Effector memory CD8-positive, alpha-beta T cell (primary cell): ENCODE results near the gene GPSM3.
A peak's percentile ranks its signal among the peaks of the same experiment; 100 is the strongest.
"Not testable (repeated sequence)": the region's sequence is repeated elsewhere in the genome, so short reads cannot be mapped to it uniquely, and the experiment has no call there.

ENCODE experiments used
- ATAC-seq: fragments of 150-1000 bp; cut with Tn5 transposase; replicated peaks from 2 replicates; pipeline ENCODE4 v1.10.0; 2021; ENCODE audit warnings: mild to moderate bottlenecking, moderate library complexity
- DNase-seq, 3 experiments: peaks; one replicate each; pipeline ENCODE4 v3.0.0; 2021
- H3K27ac Mint-ChIP-seq, 2 donors: one replicate each; pipeline ENCODE4 v1.8.0; 2022; ENCODE audit warnings: mild to moderate bottlenecking in 2 of 2, mixed read lengths in 2 of 2, moderate library complexity in 2 of 2
- H3K27me3 Mint-ChIP-seq, 2 donors: one replicate each; pipeline ENCODE4 v1.8.0; 2022; ENCODE audit warnings: mixed read lengths in 2 of 2
- H3K36me3 Mint-ChIP-seq: one replicate; pipeline ENCODE4 v1.8.0; 2022; ENCODE audit warnings: mild to moderate bottlenecking, moderate library complexity, mixed read lengths; ENCODE audit not compliant: insufficient read depth
- H3K4me1 Mint-ChIP-seq, 2 donors: one replicate each; pipeline ENCODE4 v1.8.0; 2022; ENCODE audit warnings: low read depth in 2 of 2, mixed read lengths in 2 of 2
- H3K4me3 Mint-ChIP-seq, 2 donors: one replicate each; pipeline ENCODE4 v1.8.0; 2022; ENCODE audit warnings: mild to moderate bottlenecking in 2 of 2, mixed read lengths in 2 of 2, moderate library complexity in 2 of 2
- H3K9me3 Mint-ChIP-seq, 2 donors: one replicate each; pipeline ENCODE4 v1.8.0; 2022; ENCODE audit warnings: mixed read lengths in 2 of 2

Gene GPSM3

GRCh38 chr6:32152769-32153563 is 39.5 kb downstream of the GPSM3 start:
- Mint-ChIP-seq H3K4me3 (peak overlapping the region; percentile 89 to 91), H3K9me3 (no peaks in the 10 kb centered on the region), H3K27me3 (peaks cover 30 to 43% of the 10 kb centered on the region in 2 donors), H3K36me3 (peaks cover 19% of the 10 kb centered on the region), H3K4me1 (peaks cover 41 to 51% of the 10 kb centered on the region in 2 donors), H3K27ac (peak overlapping the region; percentile 2 to 92)
- DNase-seq (no peak), ATAC-seq (no peak)

- peak within 1 kb of the TSS; percentile 23 to 89 for H3K4me3 Mint-ChIP-seq
- ATAC-seq (no peak), DNase-seq (no peak)
- peaks cover 31 to 52% of the 10 kb centered on the region in 2 donors for H3K27me3 Mint-ChIP-seq
- H3K27ac Mint-ChIP-seq = peak within 1 kb of the TSS; percentile 2 to 92
- peaks cover 46 to 55% of the 10 kb centered on the region in 2 donors for H3K4me1 Mint-ChIP-seq
- no peaks in the 10 kb centered on the region for H3K9me3 Mint-ChIP-seq
- H3K36me3 Mint-ChIP-seq = peaks cover 19% of the 10 kb centered on the region
Measured at GRCh38 chr6:32151863-32152768, 40.3 kb downstream of the GPSM3 start, which contains the start of gene PRRT1. Gene PRRT1, minus strand, starts transcription at chr6:32151939. Its CDS starts 112 bp downstream, at chr6:32151827.

DNA sequence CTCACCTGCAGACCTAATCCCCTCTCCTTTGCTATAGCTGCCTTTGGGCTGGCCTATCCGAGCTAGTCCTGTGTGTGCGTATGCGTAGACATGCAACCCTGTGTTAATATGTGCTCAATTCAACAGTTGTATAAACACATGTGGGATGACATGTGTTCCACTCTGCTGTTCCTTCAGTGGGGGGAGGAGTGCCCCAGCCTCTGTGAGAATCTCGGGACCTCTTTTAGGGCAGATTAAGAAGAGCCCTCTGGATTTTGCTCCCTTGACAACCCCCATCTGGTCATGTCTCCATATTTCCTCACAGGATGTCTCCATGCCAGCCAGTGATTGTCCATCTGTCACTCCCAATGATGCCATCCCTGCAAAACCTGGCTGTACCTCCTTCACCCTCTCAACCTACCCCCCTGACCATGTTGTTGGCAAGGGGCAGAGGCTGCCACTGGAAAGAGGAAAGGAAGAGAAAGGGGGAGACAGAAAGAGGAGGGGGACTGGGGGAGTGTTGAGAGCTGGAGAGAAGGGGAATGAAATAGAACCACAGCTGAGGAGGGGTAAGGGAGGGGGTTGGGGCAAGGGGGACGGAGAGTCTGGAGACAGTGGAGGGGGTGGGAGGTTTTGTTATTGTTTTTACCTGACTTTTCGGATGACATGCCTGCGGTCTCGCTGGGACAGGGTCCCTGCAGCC is 41.1 kb downstream of the GPSM3 start:
- Mint-ChIP-seq H3K9me3 (no peaks in the 10 kb centered on the region), H3K4me3 (peak overlapping the region in 1 of 2 donors; percentile 41), H3K27me3 (peaks cover 37 to 60% of the 10 kb centered on the region in 2 donors), H3K36me3 (peaks cover 19% of the 10 kb centered on the region), H3K4me1 (peaks cover 46 to 55% of the 10 kb centered on the region in 2 donors), H3K27ac (no peak overlapping the region)
- DNase-seq (no peak), ATAC-seq (no peak)

DNA sequence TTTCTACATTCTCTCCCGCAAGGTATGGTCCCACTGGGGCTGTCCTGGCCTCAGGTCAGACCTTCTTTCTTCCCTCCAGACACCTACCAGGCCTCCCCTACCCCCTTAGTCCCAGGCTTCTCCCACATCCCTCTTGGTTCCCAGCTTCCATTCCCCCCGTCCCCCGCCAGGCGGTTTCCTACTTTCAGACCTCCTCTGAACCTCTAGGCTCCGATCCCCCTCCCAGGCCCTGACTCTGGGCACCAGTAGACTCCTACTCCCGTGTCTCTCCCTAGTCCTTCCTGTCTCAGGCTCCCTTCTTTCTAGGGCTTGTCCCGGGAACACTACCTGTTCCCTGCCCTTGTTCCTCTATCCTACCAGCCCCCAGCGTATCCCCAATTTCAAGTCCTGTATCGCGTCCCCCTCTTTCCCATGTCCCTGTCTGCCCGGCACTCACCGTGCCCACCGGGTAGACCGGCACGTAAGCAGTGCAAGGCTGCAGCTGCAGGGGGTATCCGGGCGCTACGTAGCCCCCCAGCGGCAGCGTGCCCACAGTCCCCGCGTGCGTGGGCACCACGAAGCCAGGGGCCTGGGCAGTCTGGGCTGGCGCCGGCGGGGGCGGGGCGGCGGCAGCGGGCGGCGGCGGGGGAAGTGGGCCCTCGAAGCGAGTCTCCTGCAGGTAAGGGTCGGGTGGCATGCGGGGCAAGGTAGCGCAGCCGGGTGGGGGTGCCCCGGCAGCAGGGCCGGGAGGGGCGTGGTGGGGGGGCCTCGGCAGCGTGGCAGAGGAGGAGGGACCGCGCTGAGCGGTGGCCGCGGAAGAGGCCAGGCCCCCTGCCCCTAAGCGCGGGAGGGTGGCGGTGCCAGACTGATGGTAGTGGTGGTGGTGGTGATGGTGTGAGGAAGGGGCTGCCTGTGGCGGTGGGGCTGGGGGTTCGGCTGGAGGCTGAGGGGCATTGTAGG is 42.2 kb downstream of the GPSM3 start:
- DNase-seq = no peak
- H3K27me3 Mint-ChIP-seq = peaks cover 42 to 62% of the 10 kb centered on the region in 2 donors
- no peaks in the 10 kb centered on the region for H3K9me3 Mint-ChIP-seq
- peak overlapping the region; percentile 3 to 23 for H3K4me3 Mint-ChIP-seq
- no peak overlapping the region for H3K27ac Mint-ChIP-seq
- peaks cover 42 to 51% of the 10 kb centered on the region in 2 donors for H3K4me1 Mint-ChIP-seq
- H3K36me3 Mint-ChIP-seq = peaks cover 19% of the 10 kb centered on the region
- ATAC-seq = no peak

DNA sequence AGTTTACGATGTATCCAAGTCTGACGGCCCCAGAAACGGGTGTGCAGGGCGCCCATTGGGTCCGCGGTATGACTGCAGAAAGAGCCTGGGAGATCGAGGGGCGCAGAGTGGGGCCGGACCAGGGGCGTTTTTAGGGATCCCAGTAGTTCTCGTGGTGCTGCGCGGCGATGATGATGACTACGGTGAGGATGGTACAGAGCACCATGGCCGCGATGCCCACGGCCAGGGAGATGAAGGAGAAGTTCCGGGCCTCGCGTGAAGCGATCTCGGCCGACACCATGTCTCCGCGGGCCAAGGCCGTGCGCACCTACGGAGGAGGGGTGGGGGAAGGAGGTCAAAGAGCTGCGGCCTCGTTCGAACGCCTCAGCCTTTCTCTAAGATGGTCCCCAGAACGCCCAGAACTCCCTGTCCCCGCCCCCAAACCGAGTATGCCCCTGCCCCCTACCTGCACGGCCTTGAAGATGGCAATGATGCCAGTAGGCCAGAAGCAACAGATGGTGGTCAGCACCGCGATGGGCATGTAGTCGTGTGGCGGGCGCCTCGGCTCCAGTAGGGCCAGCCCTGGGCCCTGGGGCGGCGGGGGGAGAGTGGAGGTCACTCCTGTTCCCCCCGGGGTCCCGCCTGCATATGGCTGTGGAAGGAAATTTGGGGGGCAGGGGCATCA is 43.2 kb downstream of the GPSM3 start:
- Mint-ChIP-seq H3K27me3 (peaks cover 42 to 62% of the 10 kb centered on the region in 2 donors), H3K4me1 (peaks cover 33 to 42% of the 10 kb centered on the region in 2 donors)

GRCh38 chr6:32148289-32149091 is 44.0 kb downstream of the GPSM3 start:
- H3K27me3 Mint-ChIP-seq = peaks cover 42 to 62% of the 10 kb centered on the region in 2 donors
- DNase-seq (peak; percentile 55 to 60 (median 58)), ATAC-seq (peak; percentile 72)
- peak overlapping the region; percentile 81 to 82 for H3K4me3 Mint-ChIP-seq
- no peaks in the 10 kb centered on the region for H3K9me3 Mint-ChIP-seq
- no peak overlapping the region for H3K27ac Mint-ChIP-seq
- peaks cover 14% of the 10 kb centered on the region for H3K36me3 Mint-ChIP-seq
- H3K4me1 Mint-ChIP-seq = peaks cover 27 to 36% of the 10 kb centered on the region in 2 donors

More for the DNA sequence above, 43.2 kb downstream of the GPSM3 start:
- peak; percentile 6 for ATAC-seq
- no peak for DNase-seq
- H3K9me3 Mint-ChIP-seq = no peaks in the 10 kb centered on the region
- peaks cover 19% of the 10 kb centered on the region for H3K36me3 Mint-ChIP-seq
- peak overlapping the region; percentile 81 to 82 for H3K4me3 Mint-ChIP-seq
- H3K27ac Mint-ChIP-seq = no peak overlapping the region

GRCh38 chr6:32147401-32148132 is 44.9 kb downstream of the GPSM3 start:
- no peak for DNase-seq
- Mint-ChIP-seq H3K27ac (peak overlapping the region in 1 of 2 donors; percentile 76), H3K4me3 (no peak overlapping the region), H3K27me3 (peaks cover 42 to 62% of the 10 kb centered on the region in 2 donors), H3K9me3 (no peaks in the 10 kb centered on the region), H3K4me1 (peaks cover 27 to 29% of the 10 kb centered on the region in 2 donors), H3K36me3 (peaks cover 7% of the 10 kb centered on the region)
- ATAC-seq = peak; percentile 32

- no peak overlapping the region for H3K27ac Mint-ChIP-seq
- no peak for ATAC-seq
- H3K27me3 Mint-ChIP-seq = peaks cover 49 to 65% of the 10 kb centered on the region in 2 donors
- H3K4me3 Mint-ChIP-seq = peak overlapping the region in 1 of 2 donors; percentile 3
- H3K4me1 Mint-ChIP-seq = peaks cover 26 to 29% of the 10 kb centered on the region in 2 donors
- H3K9me3 Mint-ChIP-seq = no peaks in the 10 kb centered on the region
- H3K36me3 Mint-ChIP-seq = peaks cover 7% of the 10 kb centered on the region
- no peak for DNase-seq
Measured at GRCh38 chr6:32146687-32147086, 45.8 kb downstream of the GPSM3 start.

DNA sequence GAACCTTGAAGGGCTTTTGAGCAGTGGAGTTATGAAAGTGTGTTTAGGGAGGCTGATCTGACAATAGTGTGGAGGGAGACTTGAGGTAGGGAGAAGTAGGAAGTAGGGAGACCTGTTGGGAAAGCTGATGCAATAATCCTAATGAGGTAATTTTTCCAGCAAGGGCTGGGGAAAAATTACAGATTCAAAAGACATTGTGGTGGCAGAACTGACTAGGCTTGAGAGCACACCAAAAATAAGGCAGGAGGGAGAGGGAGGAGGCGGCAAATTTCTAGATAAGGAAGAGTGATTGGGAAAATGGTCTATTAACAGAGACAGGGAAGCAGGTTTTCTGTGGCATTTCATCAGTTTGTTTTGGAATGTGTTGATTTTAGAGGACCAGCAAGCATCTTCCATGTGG is 46.2 kb downstream of the GPSM3 start:
- peaks cover 50 to 65% of the 10 kb centered on the region in 2 donors for H3K27me3 Mint-ChIP-seq
- DNase-seq (no peak), ATAC-seq (no peak)
- H3K4me3 Mint-ChIP-seq = no peak overlapping the region
- no peaks in the 10 kb centered on the region for H3K9me3 Mint-ChIP-seq
- H3K4me1 Mint-ChIP-seq = peaks cover 22 to 28% of the 10 kb centered on the region in 2 donors
- no peak overlapping the region for H3K27ac Mint-ChIP-seq
- H3K36me3 Mint-ChIP-seq = peaks cover 7% of the 10 kb centered on the region

DNA sequence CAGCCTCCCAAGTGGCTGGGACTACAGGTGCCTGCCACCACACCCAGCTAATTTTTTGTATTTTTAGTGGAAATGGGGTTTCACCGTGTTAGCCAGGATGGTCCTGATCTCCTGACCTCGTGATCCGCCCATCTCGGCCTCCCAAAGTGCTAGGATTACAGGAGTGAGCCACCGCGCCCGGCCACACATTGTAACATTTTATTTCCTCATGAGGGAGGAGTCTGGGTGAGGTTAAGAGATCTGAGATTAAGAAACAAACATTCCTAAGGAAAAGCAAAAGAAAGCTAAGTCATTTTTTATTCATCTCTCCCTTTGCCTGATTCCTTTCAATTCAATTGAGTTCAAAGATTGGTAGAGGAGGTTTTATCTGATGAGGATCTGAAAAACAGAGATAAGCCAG is 48.2 kb downstream of the GPSM3 start:
- ATAC-seq, H3K4me3 Mint-ChIP-seq, DNase-seq, H3K27ac Mint-ChIP-seq, H3K9me3 Mint-ChIP-seq, H3K36me3 Mint-ChIP-seq: not testable (repeated sequence)
- H3K4me1 Mint-ChIP-seq = peaks cover 18 to 19% of the 10 kb centered on the region in 2 donors
- peaks cover 38 to 54% of the 10 kb centered on the region in 2 donors for H3K27me3 Mint-ChIP-seq
